Common myeloid progenitor, CD34-positive (primary cell): ENCODE measurements around the gene RIGI.
A peak's percentile ranks its signal among the peaks of the same experiment; 100 is the strongest.
"Not testable (repeated sequence)": the region's sequence is repeated elsewhere in the genome, so short reads cannot be mapped to it uniquely, and the experiment has no call there.

Experiments
- CTCF ChIA-PET: fragments of 350-600 bp; sonication (Branson Sonifier 250); formaldehyde crosslinking; loops from one replicate; lab custom pipeline; 2021; ENCODE audit warnings: antibody characterized with exemption; lab: Charles Lee
- POLR2A ChIA-PET: fragments of 350-600 bp; sonication (Branson Sonifier 250); formaldehyde crosslinking; loops from one replicate; lab custom pipeline; 2021; ENCODE audit warnings: antibody characterized with exemption; lab: Charles Lee
- DNase-seq, 3 donors: peaks; one replicate each; pipeline versions ENCODE4 v3.0.0 to v3.0.0-alpha.2; 2013
- H3K27ac ChIP-seq, 2 experiments: 1 replicate in 1 of 2; 2 replicates in 1 of 2; pipeline ENCODE4 v1.7.0; 2013; ENCODE audit warnings: inconsistent platforms in 2 of 2, low read length in 2 of 2, mild to moderate bottlenecking in 2 of 2, low read depth in 1 of 2, moderate library complexity in 1 of 2; ENCODE audit not compliant: severe bottlenecking in 2 of 2, insufficient read depth in 1 of 2, poor library complexity in 1 of 2
- H3K27me3 ChIP-seq, 5 experiments: replicated peaks in 2 of 5; 1 replicate in 3 of 5; 2 replicates in 2 of 5; pipeline versions ENCODE4 v1.6.1 to v1.7.0; 2013; ENCODE audit warnings: low read length in 4 of 5, mild to moderate bottlenecking in 2 of 5, moderate library complexity in 2 of 5, inconsistent platforms in 1 of 5; ENCODE audit not compliant: insufficient read depth in 5 of 5, control insufficient read depth in 4 of 5
- H3K36me3 ChIP-seq, 4 experiments: 1 replicate in 2 of 4; 2 replicates in 2 of 4; pipeline versions ENCODE4 v1.6.1 to v1.7.0; 2013; ENCODE audit warnings: low read length in 3 of 4, control low read depth in 1 of 4, mild to moderate bottlenecking in 1 of 4; ENCODE audit not compliant: control insufficient read depth in 4 of 4, insufficient read depth in 4 of 4
- H3K4me1 ChIP-seq, 4 experiments: 1 replicate in 3 of 4; 2 replicates in 1 of 4; pipeline versions ENCODE4 v1.6.1 to v1.7.1; 2013; ENCODE audit warnings: low read length in 3 of 4, mild to moderate bottlenecking in 3 of 4, control low read depth in 1 of 4, inconsistent platforms in 1 of 4, moderate library complexity in 1 of 4; ENCODE audit not compliant: control insufficient read depth in 4 of 4, insufficient read depth in 4 of 4; ENCODE audit errors: control extremely low read depth in 1 of 4
- H3K4me3 ChIP-seq, 7 experiments: 1 replicate in 4 of 7; 2 replicates in 3 of 7; pipeline versions ENCODE4 v1.5.1 to v1.7.0; 2013; ENCODE audit warnings: mild to moderate bottlenecking in 7 of 7, low read length in 6 of 7, moderate library complexity in 6 of 7, inconsistent platforms in 2 of 7, low read depth in 2 of 7, control low read depth in 1 of 7; ENCODE audit not compliant: insufficient read depth in 4 of 7, control insufficient read depth in 1 of 7; ENCODE audit errors: extremely low read depth in 1 of 7
- H3K9me3 ChIP-seq, 5 experiments: 1 replicate in 4 of 5; 2 replicates in 1 of 5; pipeline versions ENCODE4 v1.6.1 to v1.7.1; 2013; ENCODE audit warnings: low read length in 4 of 5, mild to moderate bottlenecking in 2 of 5, inconsistent platforms in 1 of 5, low read depth in 1 of 5, moderate library complexity in 1 of 5; ENCODE audit not compliant: control insufficient read depth in 4 of 5, insufficient read depth in 2 of 5; ENCODE audit errors: control extremely low read depth in 1 of 5
- WGBS: methylation state at CpG from one replicate; pipeline ENCODE4 v1.1.5; 2013; ENCODE audit not compliant: insufficient coverage; 5-methylcytosine and 5-hydroxymethylcytosine counted together

The RIGI gene

GRCh38 chr9:32552172-32552872 is 26.3 kb upstream of the RIGI start, which contains the start of the genes SMIM27 and TOPORS:
Gene SMIM27 (plus strand): TSS chr9:32552327. CDS start chr9:32552435, 108 bp downstream.
Gene TOPORS (minus strand): TSS chr9:32552586. CDS start chr9:32552436, 150 bp downstream.
- peak within 1 kb of the TSS; percentile 93 to 98 for H3K27ac ChIP-seq
- CTCF ChIA-PET = interaction anchor here (0.9 to 9.2 kb wide), 5 partner anchors 10 to 26 kb away, joined by 3 to 73 read pairs (median 6); partner anchors contain the start of genes NDUFB6 and RIGI
- DNase-seq = peak; percentile 90 to 95 (median 93)
- no peaks in the 10 kb centered on the region for H3K9me3 ChIP-seq
- H3K4me3 ChIP-seq = peak within 1 kb of the TSS; percentile 89 to 98 (median 91)
- POLR2A ChIA-PET = interaction anchor here (2.5 to 3.0 kb wide), 2 partner anchors 20 to 26 kb away, joined by 7 to 12 read pairs; partner anchors contain the start of genes NDUFB6 and RIGI
- peaks cover 0 to 9% (median 5%) of the 10 kb centered on the region in 4 experiments for H3K36me3 ChIP-seq
- H3K27me3 ChIP-seq = no peaks in the 10 kb centered on the region
- WGBS = under 1% methylated on average over 30 of the region's 46 CpGs
- H3K4me1 ChIP-seq = peaks cover 31 to 66% (median 40%) of the 10 kb centered on the region in 4 experiments

GRCh38 chr9:32551276-32552051 is 25.5 kb upstream of the RIGI start:
- DNase-seq = peak in 2 of 3 donors; percentile 55 to 64

GRCh38 chr9:32550562-32551275 is 24.7 kb upstream of the RIGI start:
- WGBS = under 1% methylated on average over 73 of the region's 75 CpGs
- ChIA-PET CTCF (interaction anchor here (1.0 to 9.2 kb wide), 11 partner anchors 9 to 169 kb away, joined by 3 to 73 read pairs (median 7); partner anchors contain the start of genes NDUFB6 and RIGI), POLR2A (interaction anchor here (0.9 to 3.0 kb wide), 3 partner anchors 22 to 474 kb away, joined by 4 to 12 read pairs (median 7); partner anchors contain the start of genes DNAJA1, NDUFB6 and RIGI)
- DNase-seq = peak; percentile 97 to 99 (median 99)
- H3K9me3 ChIP-seq = no peaks in the 10 kb centered on the region
- peak overlapping the region; percentile 93 to 98 for H3K27ac ChIP-seq
- peaks cover 31 to 54% (median 35%) of the 10 kb centered on the region in 4 experiments for H3K4me1 ChIP-seq
- H3K27me3 ChIP-seq = no peaks in the 10 kb centered on the region
- H3K36me3 ChIP-seq = peaks cover 2 to 13% (median 7%) of the 10 kb centered on the region in 4 experiments
- H3K4me3 ChIP-seq = peak overlapping the region; percentile 89 to 98 (median 91)

More at GRCh38 chr9:32551276-32552051, 25.5 kb upstream of the RIGI start:
- Histone ChIP-seq H3K27me3 (no peaks in the 10 kb centered on the region), H3K27ac (peak overlapping the region; percentile 93 to 98), H3K4me3 (peak overlapping the region; percentile 89 to 98 (median 91)), H3K36me3 (peaks cover 2 to 13% (median 7%) of the 10 kb centered on the region in 4 experiments), H3K9me3 (no peaks in the 10 kb centered on the region), H3K4me1 (peaks cover 31 to 61% (median 39%) of the 10 kb centered on the region in 4 experiments)
- ChIA-PET CTCF (interaction anchor here (1.0 to 9.2 kb wide), 10 partner anchors 13 to 169 kb away, joined by 3 to 73 read pairs (median 7); partner anchors contain the start of genes NDUFB6 and RIGI), POLR2A (interaction anchor here (0.9 to 3.0 kb wide), 3 partner anchors 21 to 474 kb away, joined by 4 to 12 read pairs (median 7); partner anchors contain the start of genes DNAJA1, NDUFB6 and RIGI)
- 0% methylated on average over 27 of the region's 36 CpGs for WGBS

GRCh38 chr9:32550150-32550561 is 24.2 kb upstream of the RIGI start:
- peak in 2 of 3 donors; percentile 57 to 72 for DNase-seq
- H3K27ac ChIP-seq = peak overlapping the region; percentile 75 to 98
- CTCF ChIA-PET = interaction anchor here (1.0 to 9.2 kb wide), 11 partner anchors 9 to 62 kb away, joined by 3 to 73 read pairs (median 7); partner anchors contain the start of genes NDUFB6 and RIGI
- H3K4me1 ChIP-seq = peaks cover 25 to 48% (median 33%) of the 10 kb centered on the region in 4 experiments
- peak overlapping the region; percentile 89 to 98 (median 91) for H3K4me3 ChIP-seq
- H3K9me3 ChIP-seq = no peaks in the 10 kb centered on the region
- H3K36me3 ChIP-seq = peaks cover 2 to 11% (median 7%) of the 10 kb centered on the region in 4 experiments
- WGBS = 2% methylated on average over 8 of the region's 10 CpGs
- H3K27me3 ChIP-seq = no peaks in the 10 kb centered on the region
- POLR2A ChIA-PET = interaction anchor here (0.8 to 3.0 kb wide), 4 partner anchors 22 to 475 kb away, joined by 3 to 12 read pairs (median 6); partner anchors contain the start of genes DNAJA1, NDUFB6 and RIGI

- peaks cover 11 to 30% (median 16%) of the 10 kb centered on the region in 4 experiments for H3K4me1 ChIP-seq
- H3K9me3 ChIP-seq, H3K27me3 ChIP-seq, DNase-seq, POLR2A ChIA-PET, H3K4me3 ChIP-seq, H3K27ac ChIP-seq: not testable (repeated sequence)
- peaks cover 6 to 18% (median 14%) of the 10 kb centered on the region in 4 experiments for H3K36me3 ChIP-seq
- CTCF ChIA-PET = interaction anchor here (1.5 to 9.2 kb wide), 4 partner anchors 18 to 25 kb away, joined by 3 to 73 read pairs (median 41); partner anchors contain the start of genes NDUFB6 and RIGI
- WGBS = over 99% methylated on average over 17 of the region's 20 CpGs
These were observed 22.2 kb upstream of the RIGI start for GRCh38 chr9:32548213-32548612.
